Motor neuron (in vitro differentiated cells): ENCODE measurements around the gene TMEM219. TPM values are rescaled to one million over a fixed set of nuclear protein-coding genes. Genes with fewer than 3 reads are reported as not detected.

Experiments used
- ATAC-seq, 8 experiments: fragments of 200-7000 bp; cut with Tn5 transposase; replicated peaks in 6 of 8; 2 replicates each; pipeline ENCODE4 v1.8.0; 2021; ENCODE audit warnings: mild to moderate bottlenecking in 8 of 8, moderate library complexity in 8 of 8
- H3K27ac ChIP-seq, 2 donors: fragments of 250-450 bp; sonication (Bioruptor Pico); 2 replicates each; pipeline ENCODE4 v1.9.0; 2021; ENCODE audit warnings: antibody characterized with exemption in 2 of 2, mild to moderate bottlenecking in 2 of 2, moderate library complexity in 1 of 2
- H3K4me1 ChIP-seq, 2 donors: fragments of 250-450 bp; sonication (Bioruptor Pico); replicated peaks in 1 of 2; 2 replicates each; pipeline ENCODE4 v1.6.1; 2021; ENCODE audit warnings: antibody characterized with exemption in 2 of 2, mild to moderate bottlenecking in 2 of 2, moderate library complexity in 1 of 2
- H3K4me3 ChIP-seq, 5 donors: fragments of 250-450 bp; sonication (Bioruptor Pico); 2 replicates each; pipeline ENCODE4 v1.9.0; 2021; ENCODE audit warnings: antibody characterized with exemption in 5 of 5, mild to moderate bottlenecking in 5 of 5, moderate library complexity in 4 of 5
- WGBS, 10 experiments: fragments of 450-650 bp; shearing (Covaris generic); methylation state at CpG; one replicate each; pipeline ENCODE4 v1.0.0; 2022; 5-methylcytosine and 5-hydroxymethylcytosine counted together
- in situ Hi-C, 9 experiments: fragments of 400-800 bp; cut with MboI; loops; one replicate each; pipeline ENCODE4 v1.15.0; 2021; ENCODE audit warnings: low sequenced_read_pairs in 9 of 9, low pct_unique_long_range_greater_than_20kb in 2 of 9; ENCODE audit not compliant: unreplicated experiment in 9 of 9
- total RNA-seq, 8 experiments: library from RNA; unstranded; fragments of 300-600 nt; gene quantifications; 2 replicates each; pipeline versions ENCODE4 v1.2.3 to v1.2.4, GENCODE V29; 2022

Gene TMEM219, protein sequence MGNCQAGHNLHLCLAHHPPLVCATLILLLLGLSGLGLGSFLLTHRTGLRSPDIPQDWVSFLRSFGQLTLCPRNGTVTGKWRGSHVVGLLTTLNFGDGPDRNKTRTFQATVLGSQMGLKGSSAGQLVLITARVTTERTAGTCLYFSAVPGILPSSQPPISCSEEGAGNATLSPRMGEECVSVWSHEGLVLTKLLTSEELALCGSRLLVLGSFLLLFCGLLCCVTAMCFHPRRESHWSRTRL
- total RNA-seq = 10 to 100 TPM; 34.4 to 77.6 (median 56.2) TPM

DNA sequence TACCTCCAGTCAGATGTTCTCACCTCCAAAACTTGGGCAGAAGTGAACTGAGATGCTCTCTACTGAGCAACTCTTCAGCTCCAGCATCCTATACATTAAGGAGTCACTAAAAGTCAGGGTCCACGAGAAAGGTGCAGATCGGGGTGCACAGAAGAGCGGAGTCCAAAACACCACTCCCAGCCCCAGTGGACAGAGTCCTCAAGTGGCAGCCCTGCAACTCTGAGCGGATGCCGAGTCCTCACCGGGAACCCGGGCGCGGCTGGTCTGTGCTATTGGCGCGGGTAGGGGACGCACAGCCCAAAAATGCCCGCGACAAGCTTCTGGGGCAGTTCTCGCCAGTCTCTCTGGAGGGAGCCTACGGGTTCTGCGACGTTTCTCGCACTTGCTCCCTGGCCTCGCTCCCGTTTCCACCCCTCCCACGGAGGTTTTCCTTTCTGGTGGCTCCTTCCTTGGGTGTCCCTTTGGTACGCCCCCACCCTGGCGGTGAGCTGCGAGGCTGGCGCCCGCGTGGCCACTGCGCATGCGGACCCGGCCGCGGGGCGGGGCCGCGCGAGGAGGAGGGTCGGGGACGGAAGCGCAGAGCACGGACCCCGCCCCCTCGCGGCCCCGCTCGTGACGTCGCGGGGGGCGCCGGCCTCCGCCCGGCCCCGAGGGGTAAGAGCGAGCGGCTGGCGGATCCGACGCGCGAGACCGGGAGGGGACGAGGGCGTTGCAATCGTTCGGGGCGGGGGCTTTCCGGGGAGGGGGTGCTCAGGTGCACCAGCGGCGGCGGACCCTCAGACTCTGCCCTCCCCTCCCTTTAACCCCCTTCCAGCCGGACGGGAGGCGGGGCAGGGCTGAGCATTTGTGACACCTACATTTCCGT lies at the start of gene TMEM219:
Gene TMEM219, plus strand, starts transcription at position 601 of the 865 bp plus-strand sequence. CDS start 1,065 bp downstream, outside the sequence.
- Histone ChIP-seq H3K4me1 (peaks cover 0 to 8% of the 10 kb centered on the region in 2 donors), H3K27ac (peak within 1 kb of the TSS in 1 of 2 donors; percentile 57), H3K4me3 (peak within 1 kb of the TSS; percentile 43 to 69 (median 52))
- in situ Hi-C loops = loop anchor here in 1 of 9 experiments (25.0 kb wide), 1 partner anchor 99 kb away; the partner anchor contains the start of gene CDIPT
- 0 to 33% (median 2%) methylated on average over 2 to 9 of the region's 75 CpGs; no CpG with 5 or more reads in 5 of the 10 experiments for WGBS, 10 experiments
- ATAC-seq = peak; percentile 90 to 97 (median 94)

DNA sequence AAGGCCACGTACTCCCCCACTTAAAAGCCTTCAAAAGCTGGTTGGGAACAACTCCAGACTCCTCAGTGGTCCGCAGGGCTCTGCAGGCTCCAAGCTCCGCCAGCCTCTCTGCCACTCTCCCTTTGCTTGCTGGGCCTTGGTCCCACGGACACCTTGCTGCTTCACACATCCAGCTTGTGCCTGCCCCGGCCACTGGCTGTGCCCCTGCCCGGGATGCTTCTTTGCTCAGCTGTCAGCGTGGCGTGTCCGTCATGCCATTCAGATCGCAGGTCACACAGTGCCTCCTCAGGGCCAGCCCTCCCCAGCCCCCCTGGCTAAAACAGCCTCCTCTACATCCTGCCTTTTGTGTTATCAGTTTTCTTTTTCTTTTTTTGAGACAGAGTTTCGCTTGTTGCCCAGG lies 49.8 kb upstream of the TMEM219 start:
- Histone ChIP-seq H3K27ac (no peak overlapping the region), H3K4me3 (no peak overlapping the region), H3K4me1 (no peaks in the 10 kb centered on the region)
- 88 to 100% (median 96%) methylated on average over 1 to 7 of the region's 11 CpGs; no CpG with 5 or more reads in 6 of the 10 experiments for WGBS, 10 experiments
- in situ Hi-C loops = loop anchor here in 1 of 9 experiments (25.0 kb wide), 1 partner anchor 100 kb away; the partner anchor contains the start of genes MAZ, MVP, PAGR1 and PRRT2
- ATAC-seq = no peak

DNA sequence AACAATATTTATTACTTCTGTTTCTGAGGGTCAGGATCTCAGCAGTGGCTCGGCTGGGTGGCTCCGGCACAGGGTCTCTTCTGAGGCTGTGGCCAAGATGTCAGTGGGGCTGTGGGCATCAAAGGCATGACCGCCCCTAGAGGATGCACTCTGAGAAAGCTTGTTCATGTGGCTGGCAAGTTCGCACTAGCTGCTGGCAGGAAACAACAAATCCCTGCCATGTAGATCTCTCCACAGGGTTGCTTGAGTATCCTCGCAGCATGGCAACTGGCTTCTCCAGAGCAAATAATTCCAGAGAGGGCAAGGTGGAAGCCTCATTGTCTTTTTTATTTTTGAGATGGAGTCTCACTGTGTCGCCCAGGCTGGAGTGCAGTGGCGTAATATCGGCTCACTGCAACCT lies 48.4 kb upstream of the TMEM219 start:
- no peak for ATAC-seq
- in situ Hi-C loops = loop anchor here in 1 of 9 experiments (25.0 kb wide), 1 partner anchor 101 kb away; the partner anchor contains the start of genes MAZ, MVP, PAGR1 and PRRT2
- WGBS, 10 experiments = 80 to 100% (median 92%) methylated on average over 1 to 7 of the region's 8 CpGs; no CpG with 5 or more reads in 4 of the 10 experiments
- Histone ChIP-seq H3K27ac (no peak overlapping the region), H3K4me3 (no peak overlapping the region), H3K4me1 (no peaks in the 10 kb centered on the region)

DNA sequence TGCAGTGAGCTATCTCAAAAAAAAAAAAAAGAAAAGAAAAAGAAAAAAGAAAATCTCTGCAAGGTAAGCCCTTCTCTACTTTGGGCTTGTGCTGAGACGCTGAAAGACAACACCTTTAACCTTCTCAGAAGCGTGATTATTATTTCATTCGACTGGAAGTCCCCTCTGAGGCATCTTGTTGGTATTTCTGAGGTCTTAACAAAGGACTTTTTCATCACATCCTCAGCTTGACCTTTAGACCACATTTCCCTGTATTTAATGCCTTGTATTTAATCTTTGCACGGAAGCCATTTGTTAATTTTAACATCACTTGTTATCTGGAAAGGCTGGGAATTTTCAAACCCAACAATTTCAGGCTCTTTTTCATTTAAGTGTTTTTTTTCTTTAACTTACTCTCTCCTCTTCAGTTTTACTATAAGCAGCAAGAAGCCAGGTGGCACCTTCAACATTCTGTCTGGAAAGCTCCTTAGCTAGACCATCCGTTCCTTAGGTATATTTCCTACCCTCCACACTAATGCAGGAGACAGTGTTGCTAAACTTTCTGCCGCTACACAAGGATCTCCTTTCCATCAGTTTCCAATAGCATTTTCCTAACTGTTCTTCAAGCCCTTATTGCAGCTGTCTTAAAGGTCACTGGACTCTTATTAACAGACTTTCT lies 46.2 kb upstream of the TMEM219 start:
- Histone ChIP-seq H3K4me1 (no peaks in the 10 kb centered on the region), H3K27ac (no peak overlapping the region), H3K4me3 (no peak overlapping the region)
- in situ Hi-C loops = loop anchor here in 1 of 9 experiments (25.0 kb wide), 1 partner anchor 103 kb away; the partner anchor contains the start of genes MAZ, MVP, PAGR1 and PRRT2
- 83 to 100% (median 94%) methylated on average over 2 to 6 of the region's 6 CpGs for WGBS, 10 experiments
- ATAC-seq = no peak

DNA sequence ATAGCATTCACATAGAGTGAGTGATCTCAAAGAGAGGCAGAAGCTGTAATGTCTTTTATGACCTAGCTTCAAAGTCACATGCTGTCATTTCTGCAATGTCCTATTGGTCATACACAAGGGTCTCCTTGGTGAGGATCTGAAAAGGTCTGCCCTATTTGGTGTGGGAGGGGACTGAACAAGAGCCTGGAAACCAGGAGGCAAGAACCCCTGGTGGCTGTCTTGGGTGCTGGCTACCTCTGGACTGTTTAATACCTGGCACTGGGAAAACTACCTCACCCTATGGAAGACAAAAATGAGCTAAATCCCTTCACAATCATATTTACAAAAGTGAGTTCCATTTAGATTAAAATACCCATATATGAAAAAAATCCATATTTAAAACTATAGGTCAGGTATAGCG lies 44.9 kb upstream of the TMEM219 start:
- H3K27ac ChIP-seq = no peak overlapping the region
- WGBS, 10 experiments = 71 to 100% (median 100%) methylated on average over 1 of the region's 1 CpG; no CpG with 5 or more reads in 6 of the 10 experiments
- no peak overlapping the region for H3K4me3 ChIP-seq
- in situ Hi-C loops = loop anchor here in 1 of 9 experiments (25.0 kb wide), 1 partner anchor 105 kb away; the partner anchor contains the start of genes MAZ, MVP, PAGR1 and PRRT2
- H3K4me1 ChIP-seq = peaks cover 0 to 3% of the 10 kb centered on the region in 2 donors
- no peak for ATAC-seq

DNA sequence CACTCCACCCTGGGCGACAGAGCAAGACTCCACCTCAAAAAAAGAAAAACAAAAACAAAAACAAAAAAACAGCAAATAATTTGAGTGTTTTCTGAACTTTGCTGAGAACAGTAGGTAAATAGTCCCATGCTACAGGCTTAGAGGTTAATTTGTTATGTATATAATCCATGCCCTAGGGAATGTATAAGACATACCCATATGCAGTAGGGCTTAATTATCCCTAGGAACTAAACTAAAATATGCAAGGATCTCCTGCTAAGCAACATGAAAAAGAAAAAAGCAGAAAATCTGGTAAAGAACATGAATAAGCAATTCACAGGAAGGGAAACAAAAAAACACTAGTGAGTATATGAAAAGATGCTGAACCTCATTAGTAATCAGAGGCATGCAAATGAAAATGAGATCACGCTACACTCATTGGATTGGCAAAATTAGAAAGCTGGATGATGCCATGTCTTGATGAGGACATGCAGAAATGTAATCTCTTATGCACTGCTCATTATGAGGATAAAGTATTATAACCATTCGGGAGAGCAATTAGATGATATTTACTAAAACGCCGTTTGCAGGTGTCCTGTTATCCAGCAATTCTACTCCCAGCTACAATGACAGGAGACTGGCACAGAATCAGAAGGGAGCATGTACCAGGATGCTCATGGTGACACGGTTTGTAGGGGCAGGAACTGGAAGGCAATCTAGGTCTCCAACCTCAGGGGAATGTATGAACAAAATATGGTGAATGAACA lies 41.4 kb upstream of the TMEM219 start:
- no peak overlapping the region for H3K27ac ChIP-seq
- in situ Hi-C loops = loop anchor here in 1 of 9 experiments (25.0 kb wide), 1 partner anchor 108 kb away; the partner anchor contains the start of genes MAZ, MVP, PAGR1 and PRRT2
- peaks cover 6 to 10% of the 10 kb centered on the region in 2 donors for H3K4me1 ChIP-seq
- no peak overlapping the region for H3K4me3 ChIP-seq
- WGBS, 10 experiments = 0 to 100% (median 78%) methylated on average over 1 to 6 of the region's 6 CpGs
- ATAC-seq = peak in 4 of 8 experiments; percentile 34 to 89 (median 84)

DNA sequence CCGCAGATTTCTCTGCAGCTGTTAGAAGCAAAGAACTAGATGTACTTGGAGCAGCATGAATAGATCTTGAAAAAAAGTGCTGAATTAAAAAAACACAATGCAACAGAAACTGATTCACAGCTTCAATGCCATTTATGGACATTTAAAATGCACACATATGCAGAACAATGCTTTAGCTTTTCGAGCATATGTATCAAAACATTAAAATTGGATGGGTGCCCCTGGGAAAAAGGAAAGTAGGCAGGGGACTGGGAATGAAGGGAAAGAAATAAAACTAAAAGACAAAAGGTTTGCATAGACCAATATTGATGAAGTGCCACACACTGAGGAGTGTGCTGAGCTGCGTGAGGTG lies 40.9 kb upstream of the TMEM219 start:
- 0 to 100% (median 74%) methylated on average over 1 to 3 of the region's 3 CpGs for WGBS, 10 experiments
- no peak overlapping the region for H3K4me3 ChIP-seq
- ATAC-seq = no peak
- in situ Hi-C loops = loop anchor here in 1 of 9 experiments (25.0 kb wide), 1 partner anchor 109 kb away; the partner anchor contains the start of genes MAZ, MVP, PAGR1 and PRRT2
- H3K4me1 ChIP-seq = peaks cover 6 to 10% of the 10 kb centered on the region in 2 donors
- H3K27ac ChIP-seq = no peak overlapping the region

DNA sequence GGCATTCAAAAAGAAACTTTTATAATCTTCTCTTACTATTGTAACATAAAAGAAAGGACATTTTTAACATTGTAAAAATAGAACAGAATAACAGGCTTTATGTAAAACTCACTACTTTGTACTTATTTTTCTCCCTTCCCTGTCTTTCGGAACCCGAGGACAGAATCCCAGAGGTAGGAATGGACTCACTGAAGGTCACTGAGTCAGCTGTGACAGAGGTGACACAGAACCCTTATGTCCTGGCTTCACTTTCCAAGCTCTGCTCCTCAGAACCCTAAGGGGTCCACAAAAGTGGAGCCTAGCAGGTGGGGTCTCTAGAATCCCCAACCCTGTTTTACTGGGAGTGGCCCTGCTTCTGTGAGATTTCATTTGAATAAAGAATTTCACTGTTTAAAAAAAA lies 39.6 kb upstream of the TMEM219 start:
- WGBS, 10 experiments = 62 to 100% (median 92%) methylated on average over 1 to 2 of the region's 2 CpGs; no CpG with 5 or more reads in 5 of the 10 experiments
- no peak for ATAC-seq
- no peak overlapping the region for H3K27ac ChIP-seq
- in situ Hi-C loops = loop anchor here in 1 of 9 experiments (25.0 kb wide), 1 partner anchor 110 kb away; the partner anchor contains the start of genes MAZ, MVP, PAGR1 and PRRT2
- no peak overlapping the region for H3K4me3 ChIP-seq
- peaks cover 9 to 14% of the 10 kb centered on the region in 2 donors for H3K4me1 ChIP-seq

DNA sequence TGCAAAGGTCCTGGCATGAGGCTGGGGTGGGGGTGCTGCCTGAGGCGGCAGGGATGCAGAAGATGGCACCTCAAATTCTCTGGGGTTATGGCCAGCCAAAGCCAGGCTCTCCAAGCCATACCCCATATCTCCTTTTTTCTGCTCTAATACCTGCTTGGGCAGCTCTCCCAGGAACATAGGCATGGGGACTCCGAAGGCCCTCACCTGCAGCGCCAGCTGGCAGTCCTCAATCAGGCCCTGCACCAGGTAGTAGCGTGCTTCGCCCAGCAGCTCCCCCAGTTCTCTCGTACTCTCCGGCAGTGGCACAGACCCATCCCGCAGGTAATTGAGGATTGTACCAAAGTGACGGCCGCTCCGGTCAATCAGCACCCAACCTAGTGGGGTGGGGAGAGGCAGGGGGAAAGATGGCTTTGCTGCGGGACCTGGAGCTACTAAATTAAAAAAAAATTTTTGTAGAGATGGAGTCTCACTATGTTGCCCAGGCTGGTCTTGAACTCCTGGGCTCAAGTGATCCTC lies 38.8 kb upstream of the TMEM219 start:
- in situ Hi-C loops = loop anchor here in 1 of 9 experiments (25.0 kb wide), 1 partner anchor 111 kb away; the partner anchor contains the start of genes MAZ, MVP, PAGR1 and PRRT2
- WGBS, 10 experiments = 97 to 100% (median 100%) methylated on average over 2 to 8 of the region's 12 CpGs; no CpG with 5 or more reads in 5 of the 10 experiments
- H3K4me3 ChIP-seq = no peak overlapping the region
- H3K27ac ChIP-seq = no peak overlapping the region
- ATAC-seq = no peak
- H3K4me1 ChIP-seq = peaks cover 16 to 21% of the 10 kb centered on the region in 2 donors

DNA sequence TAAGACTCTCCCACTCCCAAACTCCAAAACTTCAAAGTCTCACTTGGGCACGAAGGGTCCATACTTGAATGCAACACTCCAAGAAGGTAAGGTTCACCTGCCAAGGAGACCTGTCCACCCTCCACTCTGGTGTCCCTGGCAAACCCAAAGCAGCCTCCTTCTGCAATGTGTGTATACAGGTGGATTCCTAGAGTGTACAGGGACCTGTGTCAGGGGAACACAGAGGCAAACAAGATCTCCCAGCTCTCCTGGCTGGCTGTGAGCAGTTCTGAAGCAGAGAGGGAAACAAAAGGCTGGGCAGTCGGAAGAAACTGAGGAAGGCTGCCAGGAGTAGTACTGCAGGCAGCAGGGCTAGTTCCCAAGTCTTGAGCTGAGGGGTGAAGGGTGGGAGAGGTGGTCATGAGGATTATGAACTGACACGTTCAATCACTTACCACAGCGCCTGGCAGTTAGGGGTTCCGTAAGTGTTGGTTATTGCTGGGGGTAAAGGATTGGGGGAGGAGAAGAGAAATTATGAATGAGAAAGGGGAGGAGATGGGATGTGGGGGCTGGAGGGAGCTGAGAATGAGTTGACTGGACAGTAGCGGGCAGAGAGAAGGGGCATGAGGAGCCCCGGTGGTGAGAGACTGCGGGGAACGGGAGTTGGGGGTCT lies 36.6 kb upstream of the TMEM219 start:
- no peak for ATAC-seq
- 0 to 20% (median 11%) methylated on average over 1 to 4 of the region's 9 CpGs; no CpG with 5 or more reads in 3 of the 10 experiments for WGBS, 10 experiments
- Histone ChIP-seq H3K4me3 (peak overlapping the region; percentile 63 to 92 (median 74)), H3K27ac (peak overlapping the region in 1 of 2 donors; percentile 66), H3K4me1 (peaks cover 17 to 24% of the 10 kb centered on the region in 2 donors)
- in situ Hi-C loops = no loop called here
